ENCODE data around the gene TLR5. TPM values are rescaled to one million over a fixed set of nuclear protein-coding genes. Genes with fewer than 3 reads are reported as not detected.

Gene TLR5
- polyA plus RNA-seq, 1 experiment: 0.02 TPM

- no peak for DNase-seq (ENCODE audit: low read depth)
- TF ChIP-seq CTCF (IDR thresholded peaks at IDR 0.05; ENCODE audit: insufficient read depth, low read depth, low read length): no peak
- ChIA-PET CTCF (no interaction called here), POLR2A (no interaction called here)
- Histone ChIP-seq H3K36me3 (ENCODE audit: control insufficient read depth, insufficient read depth, low read length) (no peaks in the 10 kb centered on the region), H3K27me3 (ENCODE audit: control insufficient read depth, insufficient read depth, low read length) (no peaks in the 10 kb centered on the region; the same call in 1 of the 2 replicates), H3K4me3 (ENCODE audit: low read depth, low read length) (no peak overlapping the region)
Measured at GRCh38 chr1:223156343-223156742, 13.3 kb upstream of the TLR5 start.

- Histone ChIP-seq H3K4me3 (ENCODE audit: low read depth, low read length) (no peak overlapping the region), H3K36me3 (ENCODE audit: control insufficient read depth, insufficient read depth, low read length) (no peaks in the 10 kb centered on the region), H3K27me3 (ENCODE audit: control insufficient read depth, insufficient read depth, low read length) (no peaks in the 10 kb centered on the region; the same call in 1 of the 2 replicates)
- ChIA-PET POLR2A (no interaction called here), CTCF (interaction anchor here (0.6 to 1.2 kb wide), 3 partner anchors 21 to 396 kb away, joined by 3 read pairs; no protein-coding TSS in a partner anchor)
- DNase-seq (ENCODE audit: low read depth): no peak
- TF ChIP-seq CTCF (IDR thresholded peaks at IDR 0.05; ENCODE audit: insufficient read depth, low read depth, low read length): no peak
Measured at GRCh38 chr1:223155153-223155552, 12.1 kb upstream of the TLR5 start.

- ChIA-PET CTCF (no interaction called here), POLR2A (no interaction called here)
- no peak for TF ChIP-seq CTCF (IDR thresholded peaks at IDR 0.05; ENCODE audit: insufficient read depth, low read depth, low read length)
- H3K36me3 ChIP-seq (ENCODE audit: control insufficient read depth, insufficient read depth, low read length): no peaks in the 10 kb centered on the region
- no peak overlapping the region for H3K4me3 ChIP-seq (ENCODE audit: low read depth, low read length)
- DNase-seq (ENCODE audit: low read depth): no peak
- H3K27me3 ChIP-seq (ENCODE audit: control insufficient read depth, insufficient read depth, low read length): no peaks in the 10 kb centered on the region; the same call in none of the 2 replicates
Measured at GRCh38 chr1:223153177-223154119, 10.4 kb upstream of the TLR5 start.

GRCh38 chr1:223152399-223152798 is 9.4 kb upstream of the TLR5 start:
- POLR2A ChIA-PET: no interaction called here

More at GRCh38 chr1:223152399-223152798, 9.4 kb upstream of the TLR5 start:
- CTCF ChIA-PET: interaction anchor here (1.3 kb wide), 1 partner anchor 19 kb away, joined by 3 read pairs; no protein-coding TSS in a partner anchor
- no peak for DNase-seq (ENCODE audit: low read depth)
- Histone ChIP-seq H3K4me3 (ENCODE audit: low read depth, low read length) (no peak overlapping the region), H3K27me3 (ENCODE audit: control insufficient read depth, insufficient read depth, low read length) (no peaks in the 10 kb centered on the region; the same call in none of the 2 replicates), H3K36me3 (ENCODE audit: control insufficient read depth, insufficient read depth, low read length) (no peaks in the 10 kb centered on the region)
- TF ChIP-seq CTCF (IDR thresholded peaks at IDR 0.05; ENCODE audit: insufficient read depth, low read depth, low read length): no peak
